Fibroblast of skin of right biceps (primary cell): ENCODE results near the gene NOTCH2.

Experiments
- DNase-seq: peaks from one replicate; pipeline ENCODE4 v3.0.0-alpha.2; 2013

Gene NOTCH2

DNA sequence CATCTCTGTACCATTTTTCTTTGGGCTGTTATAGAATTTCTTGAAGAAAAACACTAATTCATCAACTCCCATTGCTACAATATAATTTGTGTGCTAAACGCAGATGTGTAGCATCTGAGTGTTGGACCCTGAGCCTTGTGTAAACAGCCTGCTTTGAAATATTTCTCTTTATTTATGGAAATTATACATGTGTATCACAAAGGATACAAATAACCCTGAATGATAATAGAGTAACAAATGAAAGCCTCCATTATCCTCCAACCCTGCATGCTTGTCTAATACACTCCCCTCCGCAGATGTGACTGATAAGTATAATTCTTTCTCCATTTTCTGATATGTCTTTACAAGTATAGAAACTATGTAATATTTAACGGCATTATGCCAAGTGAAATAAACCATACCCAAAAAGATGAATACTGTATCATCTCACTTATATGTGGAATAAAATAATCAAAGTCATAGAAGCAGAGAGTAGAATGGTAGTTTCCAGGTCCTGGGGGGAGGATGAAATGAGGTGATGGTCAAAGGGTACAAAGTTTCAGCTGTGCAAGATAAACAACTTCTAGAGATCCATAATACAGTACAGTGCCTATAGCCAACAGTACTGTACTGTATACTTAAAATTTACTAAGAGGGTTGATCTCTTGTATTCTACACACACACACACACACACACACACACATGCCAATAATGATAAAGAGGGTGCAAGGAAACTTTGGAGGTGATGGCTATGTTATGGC is 170.3 kb downstream of the NOTCH2 start:
- no peak for DNase-seq

DNA sequence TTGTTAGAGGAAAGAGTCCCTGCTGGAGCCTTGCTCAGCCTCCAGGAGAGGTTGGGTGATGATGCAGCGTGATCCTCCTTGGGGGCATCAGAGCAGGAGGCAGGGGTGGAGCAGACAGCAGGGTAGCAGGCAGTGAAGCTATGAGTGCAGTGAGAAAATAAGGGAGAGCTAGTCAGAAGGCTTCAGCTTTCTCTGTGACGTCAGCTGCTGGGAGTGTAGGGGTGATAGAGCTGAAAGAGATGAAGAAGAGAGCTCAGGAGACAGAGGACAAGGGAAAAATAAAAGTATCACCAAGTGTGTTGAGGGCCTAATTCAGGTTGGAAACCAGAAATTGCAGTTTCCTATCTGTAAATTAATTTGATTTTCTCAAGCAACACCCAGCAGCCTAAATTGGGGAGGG is 170.9 kb downstream of the NOTCH2 start:
- no peak for DNase-seq

DNA sequence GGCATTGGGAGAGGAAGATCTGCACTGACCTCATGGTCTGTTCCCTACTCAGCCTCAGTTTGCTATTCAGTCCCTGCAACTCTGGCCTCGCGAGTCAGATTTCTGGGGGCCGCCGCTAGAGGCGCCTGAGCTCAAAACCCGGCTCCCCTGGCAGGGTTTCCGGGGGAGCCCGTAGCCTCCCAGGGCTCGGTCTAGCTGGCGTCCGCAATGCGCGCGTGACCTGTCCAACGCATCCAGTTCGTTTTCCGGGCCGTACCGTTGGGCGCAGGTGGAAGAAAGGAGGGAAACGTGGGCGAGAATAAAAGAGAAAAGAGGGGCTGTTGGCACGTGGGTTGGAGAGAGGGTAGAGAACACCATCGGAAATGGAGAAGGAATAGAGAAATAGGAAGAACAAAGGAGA is 173.2 kb downstream of the NOTCH2 start, which contains the start of gene ADAM30:
Gene ADAM30, minus strand, starts transcription at position 213 of the 400 bp plus-strand sequence. Its CDS starts 179 bp downstream, at position 34.
- DNase-seq = no peak

DNA sequence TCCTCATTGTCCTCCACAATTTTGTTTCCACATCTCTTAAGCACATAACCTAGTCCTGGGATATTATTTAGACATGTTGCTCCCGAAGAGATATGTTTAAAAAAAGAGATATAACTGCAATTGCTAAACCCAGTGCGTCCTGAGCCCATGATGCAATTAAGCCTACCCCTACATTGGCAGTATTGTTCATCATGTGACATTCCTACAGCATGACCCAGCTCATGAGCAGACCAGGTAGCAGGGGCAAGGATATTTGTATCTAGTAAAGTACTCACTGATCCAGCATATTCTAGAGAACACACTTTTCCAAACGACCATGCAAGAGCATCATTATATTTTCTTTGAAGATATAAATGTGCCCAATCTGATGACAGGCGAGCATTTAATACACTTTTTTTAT is 174.4 kb downstream of the NOTCH2 start:
- DNase-seq = no peak

DNA sequence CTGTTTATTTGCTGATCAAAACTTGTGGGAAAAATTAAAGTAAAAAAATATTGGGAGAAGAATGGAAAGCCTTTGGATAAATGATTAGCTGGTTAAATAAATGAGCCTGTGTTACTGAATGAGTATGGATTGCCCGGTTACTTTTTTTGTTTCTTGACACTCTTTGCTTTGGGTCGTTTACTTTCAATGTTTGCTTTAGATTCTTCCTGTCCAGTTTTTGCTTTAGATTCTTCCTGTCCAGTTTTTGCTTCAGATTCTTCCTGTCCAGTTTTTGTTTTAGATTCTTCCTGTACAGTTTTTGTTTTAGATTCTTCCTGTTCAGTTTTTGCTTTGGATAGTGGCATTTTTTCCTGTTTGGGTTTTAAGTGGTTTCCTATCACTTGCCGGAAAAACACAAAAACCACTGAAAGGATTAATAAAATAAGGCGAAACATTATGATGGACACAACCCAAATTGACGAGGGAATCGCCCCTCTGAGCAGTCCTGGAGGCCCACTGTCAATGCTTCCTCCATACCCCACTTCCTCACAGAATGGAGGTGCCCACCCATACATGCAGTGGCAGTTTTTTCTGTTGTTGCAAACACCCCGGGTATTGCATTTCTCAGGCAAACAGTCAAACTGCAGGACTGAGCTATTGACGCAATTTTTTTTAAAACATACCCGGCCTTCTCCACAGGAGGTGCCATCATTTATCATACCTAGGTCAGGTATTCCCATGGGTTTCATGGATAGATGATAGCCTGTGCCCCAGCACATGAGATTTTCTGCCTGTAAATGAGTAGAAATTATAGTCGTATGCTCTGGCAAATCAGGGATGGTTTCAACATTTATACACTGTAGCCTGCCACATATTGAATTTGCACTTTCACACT is 175.4 kb downstream of the NOTCH2 start:
- DNase-seq = no peak

DNA sequence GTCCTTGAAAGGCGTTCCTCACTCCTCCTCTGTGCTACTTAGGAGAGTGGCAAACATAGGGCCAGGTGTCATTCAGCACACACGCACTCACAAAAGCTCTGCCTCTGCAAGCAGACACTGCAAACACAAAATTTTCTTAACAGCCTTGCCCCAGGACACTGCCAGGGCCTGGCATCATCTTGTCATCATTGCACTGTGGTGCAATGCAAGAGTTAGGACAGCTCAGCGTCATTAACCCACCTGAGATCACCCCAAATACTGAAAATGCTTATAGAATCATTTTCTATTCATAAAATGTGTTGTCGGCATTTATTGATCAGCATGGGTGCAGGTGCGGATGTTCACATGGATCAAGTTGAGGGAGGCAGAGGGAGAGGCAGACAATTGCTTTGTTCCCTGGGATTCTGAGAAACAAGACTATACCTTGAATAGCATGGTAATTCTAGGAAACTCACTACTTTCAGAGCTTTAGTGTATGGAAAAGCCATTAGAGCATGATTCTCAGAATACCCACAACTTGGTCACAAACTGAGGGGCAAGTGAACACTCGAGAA is 176.1 kb downstream of the NOTCH2 start:
- DNase-seq = no peak

DNA sequence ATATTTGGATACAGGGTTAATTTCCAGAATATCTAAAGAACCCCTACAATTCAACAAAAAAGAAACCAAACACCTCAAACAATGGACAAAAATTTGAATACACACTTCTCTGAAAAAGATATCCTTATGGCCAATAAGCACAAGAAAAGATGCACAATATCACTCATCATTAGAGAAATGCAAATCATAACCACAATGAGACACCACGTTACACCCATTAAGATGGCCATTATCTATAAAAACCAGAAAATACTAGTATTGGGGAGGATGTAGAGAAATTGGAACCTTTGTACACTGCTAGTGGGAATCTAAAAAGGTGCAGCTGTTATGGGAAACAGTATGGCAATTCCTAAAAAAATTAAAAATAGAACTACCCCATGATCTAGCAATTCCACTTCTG is 178.1 kb downstream of the NOTCH2 start:
- DNase-seq = no peak

DNA sequence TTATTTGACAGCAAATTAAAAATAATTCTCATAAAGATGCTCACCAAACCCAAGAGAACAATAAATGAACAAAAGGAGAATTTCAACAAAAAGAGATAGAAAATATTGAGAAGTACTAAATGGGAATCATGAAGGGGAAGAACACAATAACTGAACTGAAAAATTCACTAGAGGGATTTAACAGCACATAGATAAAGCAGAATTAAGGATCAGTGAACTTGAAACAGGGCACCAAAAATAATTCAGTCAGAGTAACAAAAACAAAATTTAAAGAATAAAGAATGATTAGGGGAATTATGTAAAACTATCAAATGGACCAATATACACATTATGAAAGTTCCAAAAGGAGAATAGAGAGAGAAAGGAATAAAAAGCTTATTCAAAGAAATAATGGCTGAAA is 181.0 kb downstream of the NOTCH2 start:
- no peak for DNase-seq

DNA sequence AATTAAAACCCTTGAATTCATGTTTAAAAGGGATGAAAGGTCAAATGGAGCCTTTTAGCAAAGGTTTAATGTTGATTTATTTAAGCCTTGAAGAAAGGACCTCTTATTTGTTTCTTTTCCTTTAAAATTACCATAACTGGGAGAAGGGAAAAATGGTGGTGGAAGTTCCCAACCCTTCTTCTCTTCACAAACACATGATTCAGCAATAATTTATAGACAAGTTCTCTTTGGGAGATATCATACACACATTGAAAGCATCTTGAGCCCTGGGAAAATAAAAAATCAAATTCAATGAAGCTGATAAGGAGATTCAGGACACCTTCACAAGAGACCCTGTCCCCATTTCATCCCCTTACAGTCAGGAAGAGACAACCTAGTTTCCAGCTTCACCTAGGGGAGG is 182.0 kb downstream of the NOTCH2 start:
- DNase-seq = no peak

DNA sequence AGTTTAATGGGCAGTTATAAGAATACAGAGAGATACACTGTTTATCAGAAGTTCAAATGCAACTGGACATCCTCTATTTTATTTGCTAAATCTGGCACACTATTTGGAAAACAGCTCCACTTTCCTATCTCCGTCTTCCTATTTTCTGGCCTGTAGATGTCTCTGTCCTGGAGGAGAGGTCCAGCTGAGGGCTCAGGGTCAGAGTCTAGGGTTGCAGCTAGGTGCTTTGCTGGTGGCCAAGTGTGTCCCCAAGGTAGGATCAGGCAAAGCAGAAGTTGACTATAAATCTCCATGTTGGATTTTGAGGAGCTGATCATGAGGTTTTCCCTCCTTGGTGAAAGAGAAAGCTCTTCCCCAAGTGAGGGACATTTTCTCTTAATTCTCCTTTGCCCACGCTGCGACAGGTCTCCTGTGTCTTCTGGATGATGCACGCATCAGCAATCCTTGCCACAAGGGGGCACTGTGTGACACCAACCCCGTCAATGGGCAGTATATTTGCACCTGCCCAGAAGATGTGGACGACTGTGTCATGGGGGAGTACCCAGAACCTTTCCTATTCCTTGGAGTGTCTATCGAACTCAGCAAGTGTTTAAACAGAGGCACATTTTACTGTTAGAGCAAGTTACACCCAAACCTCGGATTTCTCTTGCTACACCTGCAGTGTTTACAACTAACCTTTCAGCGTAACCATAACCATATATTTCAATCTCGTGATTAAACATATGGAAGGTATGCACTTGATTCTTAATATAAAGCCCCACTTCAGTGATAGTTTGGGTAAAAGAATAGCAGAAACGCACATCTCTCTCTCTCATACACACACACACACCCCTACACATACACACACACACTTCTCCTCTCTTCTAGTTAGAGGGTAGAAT is 183.3 kb downstream of the NOTCH2 start:
- DNase-seq = peak; percentile 46

DNA sequence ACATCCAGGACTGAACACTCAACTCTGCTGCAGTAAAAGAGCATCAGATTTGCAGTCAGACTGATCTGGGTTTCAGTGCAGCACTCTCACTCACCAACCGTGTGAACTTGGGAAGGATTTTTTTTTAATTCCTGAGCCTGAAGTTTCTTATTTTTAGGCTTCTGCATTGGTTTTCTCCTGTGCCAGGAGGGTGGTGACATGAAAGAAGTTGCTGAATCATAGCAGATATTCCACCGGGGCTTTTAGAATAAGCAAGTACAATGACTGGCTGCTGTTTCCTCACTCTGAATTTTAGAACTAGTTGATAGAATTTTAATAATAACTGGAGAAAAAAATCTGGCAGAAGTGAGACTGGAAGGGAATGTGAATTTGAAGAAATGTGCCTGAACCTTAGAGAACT is 184.8 kb downstream of the NOTCH2 start:
- peak; percentile 22 for DNase-seq

DNA sequence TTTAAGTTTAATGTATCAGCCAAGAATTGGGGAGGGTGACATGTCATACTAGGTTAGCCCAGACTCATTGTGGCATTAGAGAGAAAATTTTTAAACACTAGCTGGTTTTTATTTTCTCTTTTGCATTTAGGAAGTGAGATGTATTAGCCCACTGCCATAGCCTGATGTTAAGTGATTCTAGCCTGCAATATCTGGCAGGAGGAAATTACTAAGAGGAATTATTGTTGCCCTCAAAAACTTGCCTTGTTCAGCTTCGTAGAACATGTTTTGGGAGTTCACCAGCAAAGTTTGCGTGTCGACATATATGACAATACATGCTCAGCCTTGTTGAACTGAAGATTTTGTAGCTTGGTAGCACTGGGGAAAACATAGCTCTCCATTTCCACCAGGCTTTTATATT is 185.6 kb downstream of the NOTCH2 start:
- DNase-seq = no peak

DNA sequence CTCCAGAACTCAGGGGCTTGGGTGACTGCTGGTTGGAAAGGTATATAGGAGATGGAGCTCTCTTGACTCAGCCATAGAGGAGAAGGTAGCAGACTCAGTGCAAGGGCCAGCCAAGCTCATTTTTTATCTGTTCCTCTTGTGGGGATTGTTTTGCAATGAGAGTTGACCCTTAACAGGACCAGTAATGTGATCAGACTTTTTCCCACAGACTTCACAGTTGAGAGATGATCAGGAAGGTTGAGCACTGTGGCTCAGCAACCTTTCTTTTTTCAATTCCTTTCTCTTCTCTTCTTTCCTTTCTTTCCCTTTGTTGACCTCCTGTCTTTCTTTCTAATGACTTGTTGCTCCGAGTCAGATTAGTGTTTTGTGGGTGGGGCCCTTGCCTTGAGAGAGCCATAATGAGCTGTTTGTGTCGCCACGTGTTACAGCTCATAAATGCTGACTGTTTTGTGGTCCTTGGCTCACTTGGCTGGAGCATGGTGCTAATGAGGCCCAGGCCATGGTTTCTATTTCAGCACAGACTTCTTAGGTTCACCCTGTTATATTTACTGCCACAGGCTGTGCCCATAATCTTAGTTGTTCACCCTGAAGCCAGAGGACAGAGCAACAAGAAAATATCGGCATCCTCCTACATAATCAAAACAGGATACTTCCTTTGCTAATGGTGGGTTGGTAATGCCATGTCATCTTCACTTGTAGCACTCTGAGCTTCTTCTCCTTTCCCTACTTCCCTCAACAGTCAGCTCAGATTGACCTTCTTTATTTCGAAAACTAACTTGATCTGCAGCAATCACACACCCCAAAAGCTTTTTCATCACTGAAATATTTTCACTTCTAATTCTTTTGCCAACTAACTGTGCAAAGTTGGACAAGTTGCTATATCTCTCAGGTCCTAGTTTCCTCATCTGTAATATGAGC is 187.1 kb downstream of the NOTCH2 start:
- DNase-seq = no peak

DNA sequence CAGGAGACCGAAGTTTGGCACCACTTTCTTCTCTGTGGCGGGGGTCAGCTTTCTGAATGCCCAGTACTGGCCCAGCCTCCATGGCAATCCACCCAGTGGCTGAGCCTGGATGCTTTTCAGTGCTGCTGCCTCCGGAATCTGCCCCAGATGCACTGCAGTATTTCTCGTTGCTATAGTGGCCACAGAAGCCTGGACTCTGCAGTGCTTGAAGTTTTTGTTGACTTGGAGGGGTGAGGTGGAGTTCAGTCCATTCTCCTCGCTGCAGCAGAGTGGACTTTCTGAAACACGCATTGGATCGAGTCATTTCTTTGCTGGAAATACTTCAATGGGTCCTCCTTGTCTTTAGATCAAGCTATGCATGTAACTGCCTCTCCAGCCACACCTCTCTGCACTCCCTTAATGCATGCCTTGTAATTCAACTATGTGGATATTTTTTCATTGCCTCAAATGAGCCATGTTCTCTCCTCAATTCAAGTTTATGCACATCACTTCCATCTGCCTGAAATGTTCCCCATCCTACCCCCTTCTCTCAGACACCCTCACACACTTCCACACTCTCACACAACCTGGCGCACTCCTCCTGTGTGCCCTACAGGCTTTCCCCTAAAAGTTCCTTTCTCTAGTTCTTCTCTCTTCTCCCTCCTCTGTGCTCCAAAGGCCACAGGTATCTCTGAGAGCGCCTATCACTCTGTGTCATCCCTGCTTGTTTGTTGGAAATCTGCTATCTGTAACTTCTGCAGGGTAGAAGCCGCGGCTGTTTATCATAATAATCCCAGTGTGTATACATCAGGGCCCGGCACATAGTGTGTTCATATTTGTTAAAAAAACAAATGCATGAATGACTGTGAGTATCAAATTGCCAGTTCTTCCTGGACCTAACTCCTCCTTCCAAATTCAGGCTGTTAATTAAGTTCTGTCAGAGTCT is 189.7 kb downstream of the NOTCH2 start:
- DNase-seq = no peak

DNA sequence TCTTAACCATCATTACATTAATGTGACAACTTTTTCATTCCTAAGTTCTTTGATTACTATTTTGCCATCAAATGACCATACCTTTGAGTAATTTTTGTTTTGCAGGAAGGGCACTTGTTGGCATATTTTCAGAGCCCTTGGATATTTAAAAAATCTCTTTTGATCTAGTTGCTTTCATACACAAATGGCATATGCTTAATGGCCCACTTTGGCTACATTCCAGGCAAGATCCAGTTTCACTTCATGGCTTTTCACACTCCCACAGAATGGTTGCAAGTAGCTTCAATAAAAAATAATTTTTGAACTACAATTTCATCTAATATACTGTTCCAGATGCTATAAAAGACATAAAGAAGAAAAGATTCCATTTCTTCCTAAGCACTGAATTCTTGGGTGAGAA is 191.3 kb downstream of the NOTCH2 start:
- DNase-seq = no peak

DNA sequence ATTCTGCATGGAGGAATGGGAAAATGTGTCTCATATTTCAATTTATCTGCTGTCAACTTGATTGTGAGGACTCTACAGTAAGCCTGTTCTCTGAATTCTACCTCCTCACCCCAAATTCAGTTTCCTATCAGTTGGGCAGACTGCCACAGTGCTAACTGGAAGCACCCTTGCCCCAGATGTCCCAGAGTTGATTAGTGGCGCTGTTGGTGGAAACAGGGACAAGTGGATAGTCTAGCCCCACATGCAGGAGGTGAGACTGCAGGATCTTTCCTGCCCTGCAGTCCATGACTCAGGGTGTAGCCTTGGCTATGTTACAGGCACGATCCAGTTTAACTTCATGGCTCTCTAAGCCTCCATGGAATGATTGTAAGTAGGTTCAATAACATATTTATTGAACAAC is 195.3 kb downstream of the NOTCH2 start:
- no peak for DNase-seq

DNA sequence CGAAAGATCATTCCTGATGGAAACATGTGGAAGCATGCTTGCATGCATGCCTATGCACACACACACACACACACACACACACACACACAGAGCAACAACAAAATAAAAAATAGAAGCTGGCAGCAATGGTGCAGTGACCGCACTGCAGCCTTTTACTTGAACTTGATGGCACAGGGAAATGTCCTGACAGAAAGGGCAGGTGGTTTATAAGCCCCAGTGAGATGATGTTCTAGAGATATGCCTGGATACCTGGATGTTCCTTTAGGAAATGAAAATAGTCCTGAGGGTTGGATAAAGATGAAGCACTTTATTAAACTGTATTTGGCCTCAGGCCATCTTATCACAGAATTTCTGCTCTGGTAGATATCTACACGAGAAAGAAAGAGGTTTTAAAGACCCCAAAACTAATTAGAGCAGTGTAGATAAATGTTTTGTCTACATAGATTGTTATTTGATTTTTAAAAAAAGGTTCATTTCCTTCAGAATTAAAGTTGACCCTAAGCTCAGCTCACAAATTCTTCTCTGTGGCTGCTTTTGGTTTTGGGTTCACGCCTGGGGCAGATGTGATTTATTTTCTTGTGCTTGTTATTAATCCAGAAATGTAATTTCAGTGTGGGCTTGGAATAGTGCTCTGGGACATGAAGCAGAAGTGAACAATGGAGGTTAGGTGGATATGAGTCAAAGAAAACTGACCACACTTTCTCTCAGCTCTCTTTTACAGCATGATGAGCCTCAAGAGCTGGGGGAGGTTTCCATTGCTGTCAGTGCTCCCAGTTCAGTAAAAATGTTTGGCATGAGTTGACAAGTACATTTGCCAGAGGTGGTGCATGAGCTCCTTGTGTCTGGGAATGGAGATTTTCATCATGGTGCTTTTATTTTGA is 196.1 kb downstream of the NOTCH2 start:
- peak; percentile 91 for DNase-seq

DNA sequence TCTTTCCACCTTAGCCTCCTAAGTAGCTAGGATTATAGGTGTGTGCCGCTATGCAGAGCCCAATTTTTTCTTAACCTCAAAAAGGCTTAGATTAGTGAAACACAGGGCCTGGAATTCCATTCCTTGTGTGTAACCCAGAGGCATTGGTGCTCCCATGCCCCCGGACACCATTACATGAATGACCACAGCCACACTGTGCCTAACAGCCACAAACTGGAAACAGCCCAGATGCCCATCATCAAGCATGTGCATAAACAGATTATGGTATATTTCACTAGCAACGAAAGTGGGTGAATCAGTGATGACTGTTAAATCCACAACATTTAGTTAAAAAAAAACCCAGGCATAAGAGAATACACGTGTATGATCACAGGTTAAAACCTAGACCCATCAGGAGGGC is 197.6 kb downstream of the NOTCH2 start:
- DNase-seq = peak; percentile 56

DNA sequence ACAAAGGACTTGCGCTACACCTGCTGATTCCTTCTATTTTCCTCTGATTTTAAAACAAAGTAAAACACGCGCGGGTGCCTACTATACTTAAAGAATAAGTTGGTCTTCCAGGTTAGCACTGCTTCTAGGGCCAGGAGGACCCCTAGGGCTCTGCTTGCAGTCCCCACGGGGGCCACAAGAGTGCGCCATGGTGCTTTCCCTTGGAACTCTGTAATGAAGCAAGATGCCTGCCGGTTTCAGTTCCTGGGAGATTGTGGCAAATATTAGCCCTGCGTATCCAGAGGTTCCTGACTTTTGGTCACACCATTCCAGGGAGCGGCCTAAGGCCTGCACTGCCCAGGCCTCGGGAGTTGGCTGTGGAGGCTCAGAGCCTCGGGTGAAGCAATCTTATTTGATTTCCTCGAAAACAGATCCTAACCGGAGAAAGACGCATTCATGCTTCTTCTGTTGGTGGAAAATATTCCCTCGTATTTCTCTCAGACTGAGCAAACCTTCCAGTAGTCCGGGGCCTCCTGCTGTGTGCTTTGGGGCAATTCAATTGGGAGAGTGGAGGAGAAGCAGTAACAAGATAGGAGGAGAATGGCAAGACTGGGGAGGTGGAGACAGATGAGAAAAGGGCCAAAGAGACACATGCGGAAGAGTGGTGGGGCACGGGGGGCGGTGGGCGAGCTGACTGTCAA is 198.4 kb downstream of the NOTCH2 start:
- DNase-seq = peak; percentile 76
